A549 (cell line): ENCODE data around the gene SYNGR2. TPM values are rescaled to one million over a fixed set of nuclear protein-coding genes. Genes with fewer than 3 reads are reported as not detected.
A peak's percentile ranks its signal among the peaks of the same experiment; 100 is the strongest.

Experiments used
- ATAC-seq, 2 experiments: fragments of 200-7000 bp in 1 of 2; fragments of >200 bp in 1 of 2; cut with Nextera tagmentation in 1 of 2; cut with Tn5 transposase in 1 of 2; 3 replicates each; pipeline versions ENCODE4 v1.8.0 to v1.9.1; 2018 to 2020; ENCODE audit warnings: mild to moderate bottlenecking in 1 of 2, moderate library complexity in 1 of 2
- CTCF ChIA-PET: fragments of 300-600 bp; sonication (Branson Sonifier 250); formaldehyde crosslinking; extraction: SDS; loops from one replicate; lab custom pipeline; 2021; ENCODE audit warnings: antibody characterized with exemption, inconsistent platforms; lab: Yijun Ruan, JAX
- POLR2A ChIA-PET: fragments of 350-600 bp; formaldehyde crosslinking; extraction: SDS; loops from one replicate; lab custom pipeline; 2021; ENCODE audit warnings: antibody characterized with exemption, inconsistent platforms; lab: Yijun Ruan, JAX
- DNase-seq, 2 experiments: peaks; one replicate each; pipeline versions ENCODE4 v3.0.0 to v3.0.0-alpha.2; 2011 to 2016; ENCODE audit warnings: low read depth in 1 of 2, low spot score in 1 of 2
- FAIRE-seq: peaks from 2 replicates; lab custom pipeline; 2011; peaks lifted over from hg19 to GRCh38; lab: Jason Lieb, UNC
- H3K27ac ChIP-seq, 2 experiments: fragments of >200 bp; sonication (Bioruptor Twin); formaldehyde crosslinking; 3 replicates each; pipeline ENCODE4 v1.5.1; 2016 to 2017
- H3K4me1 ChIP-seq: fragments of >200 bp; sonication (Bioruptor Twin); formaldehyde crosslinking; 3 replicates; pipeline ENCODE4 v1.6.1; 2016
- H3K4me2 ChIP-seq: fragments of >200 bp; sonication (Bioruptor Twin); formaldehyde crosslinking; 3 replicates; pipeline ENCODE4 v1.6.1; 2016
- H3K4me3 ChIP-seq: fragments of >200 bp; sonication (Bioruptor Twin); formaldehyde crosslinking; 3 replicates; pipeline ENCODE4 v1.5.1; 2016
- H3K9me3 ChIP-seq: fragments of >200 bp; sonication (Bioruptor Twin); formaldehyde crosslinking; 3 replicates; pipeline ENCODE4 v1.6.1; 2016
- BHLHE40 ChIP-seq: IDR thresholded peaks from 2 replicates; pipeline ENCODE4 v1.6.1; 2012; ENCODE audit warnings: low read depth, low read length, inconsistent platforms
- CHD2 ChIP-seq: fragments of 150-350 bp; IDR thresholded peaks from 2 replicates; pipeline ENCODE4 v1.6.1; 2014; ENCODE audit warnings: low read length; ENCODE audit not compliant: partially characterized antibody
- ESRRA ChIP-seq: fragments of 150-350 bp; IDR thresholded peaks from 2 replicates; pipeline ENCODE4 v1.6.1; 2014; ENCODE audit warnings: mild to moderate bottlenecking, low read length, borderline replicate concordance
- GATA3 ChIP-seq: IDR thresholded peaks from 2 replicates; pipeline ENCODE4 v1.6.1; 2012; ENCODE audit warnings: borderline replicate concordance
- HDAC2 ChIP-seq: fragments of 200-600 bp; sonication (generic); IDR thresholded peaks from 2 replicates; pipeline ENCODE4 v1.6.1; 2016
- HOXA7 ChIP-seq: fragments of 250-450 bp; sonication (Bioruptor Pico); IDR thresholded peaks from 2 replicates; pipeline ENCODE4 v1.5.0; 2020; ENCODE audit warnings: mild to moderate bottlenecking, moderate library complexity
- JUN ChIP-seq, 2 experiments: fragments of >200 bp; sonication (Bioruptor Twin); formaldehyde crosslinking; IDR thresholded peaks; 2 replicates in 1 of 2; 3 replicates in 1 of 2; pipeline ENCODE4 v1.6.1; 2016 to 2017
- JUNB ChIP-seq: fragments of >200 bp; sonication (Bioruptor Twin); formaldehyde crosslinking; IDR thresholded peaks from 2 replicates; pipeline ENCODE4 v1.6.1; 2016
- KDM5A ChIP-seq: fragments of 200-600 bp; sonication (generic); IDR thresholded peaks from 2 replicates; pipeline ENCODE4 v1.6.1; 2016; ENCODE audit warnings: antibody characterized with exemption, mild to moderate bottlenecking
- MAFK ChIP-seq: fragments of 450-650 bp; IDR thresholded peaks from 2 replicates; pipeline ENCODE4 v1.6.1; 2014; ENCODE audit not compliant: partially characterized antibody
- MAZ ChIP-seq: fragments of 150-350 bp; IDR thresholded peaks from 2 replicates; pipeline ENCODE4 v1.6.1; 2014; ENCODE audit warnings: antibody characterized with exemption, low read depth, low read length, borderline replicate concordance
- PHF8 ChIP-seq: fragments of 200-600 bp; sonication (generic); IDR thresholded peaks from 2 replicates; pipeline ENCODE4 v1.6.1; 2016; ENCODE audit warnings: low read depth, mild to moderate bottlenecking, antibody characterized with exemption, moderate library complexity, borderline replicate concordance
- POLR2AphosphoS2 ChIP-seq: conservative IDR thresholded peaks from 2 replicates; pipeline ENCODE4 v1.6.1; 2012; ENCODE audit warnings: low read length, improper control_type of control experiment, inconsistent platforms
- RARB ChIP-seq: fragments of 250-450 bp; sonication (Bioruptor Pico); IDR thresholded peaks from 2 replicates; pipeline ENCODE4 v1.8.0; 2021; ENCODE audit warnings: mild to moderate bottlenecking, moderate library complexity
- RCOR1 ChIP-seq: fragments of 150-350 bp; IDR thresholded peaks from 2 replicates; pipeline ENCODE4 v1.6.1; 2014; ENCODE audit warnings: antibody characterized with exemption, low read length, low read depth
- REST ChIP-seq: fragments of 200-600 bp; sonication (generic); IDR thresholded peaks from 2 replicates; pipeline ENCODE4 v1.6.1; 2016; ENCODE audit warnings: antibody characterized with exemption, mild to moderate bottlenecking, moderate library complexity
- RFX5 ChIP-seq: fragments of 450-650 bp; IDR thresholded peaks from 2 replicates; pipeline ENCODE4 v1.7.1; 2014; ENCODE audit warnings: antibody characterized with exemption, mild to moderate bottlenecking, moderate library complexity
- SMC3 ChIP-seq: fragments of >200 bp; sonication (Bioruptor Twin); formaldehyde crosslinking; IDR thresholded peaks from 3 replicates; pipeline ENCODE4 v1.6.1; 2018; ENCODE audit warnings: inconsistent platforms
- SREBF2 ChIP-seq: fragments of 450-650 bp; IDR thresholded peaks from 2 replicates; pipeline ENCODE4 v1.6.1; 2014; ENCODE audit warnings: mild to moderate bottlenecking, moderate library complexity
- USF2 ChIP-seq: fragments of 450-650 bp; IDR thresholded peaks from 2 replicates; pipeline ENCODE4 v1.6.1; 2014; ENCODE audit warnings: antibody characterized with exemption
- WGBS: methylation state at CpG from one replicate; pipeline ENCODE4 v1.1.6; 2017; ENCODE audit errors: missing lambda C conversion rate; 5-methylcytosine and 5-hydroxymethylcytosine counted together
- polyA plus RNA-seq, 4 experiments: library from polyadenylated mRNA; depleted of rRNA in 3 of 4; stranded (reverse); fragments of >200 nt; fragmentation: RNase III in 1 of 4; extraction: RNeasy Plus Mini Kit Qiagen cat#74134 plus additional on column Dnase treatment in 1 of 4; gene quantifications; 2 replicates in 3 of 4; 3 replicates in 1 of 4; pipeline ENCODE4 v1.2.3, GENCODE V29; 2011 to 2017
- TF ChIP-seq, protein P1 (sequence below): IDR thresholded peaks from 2 replicates; pipeline ENCODE4 v1.6.1; 2012
- TF ChIP-seq, protein P2 (sequence below): fragments of 250-450 bp; sonication (Bioruptor Pico); IDR thresholded peaks from 2 replicates; pipeline ENCODE4 v1.5.0; 2020; ENCODE audit warnings: low read depth, mild to moderate bottlenecking, moderate library complexity

Gene SYNGR2
- polyA plus RNA-seq, 2 of the 4 experiments (the other 2 are of a cell fraction), result 102 to 113 TPM

DNA sequence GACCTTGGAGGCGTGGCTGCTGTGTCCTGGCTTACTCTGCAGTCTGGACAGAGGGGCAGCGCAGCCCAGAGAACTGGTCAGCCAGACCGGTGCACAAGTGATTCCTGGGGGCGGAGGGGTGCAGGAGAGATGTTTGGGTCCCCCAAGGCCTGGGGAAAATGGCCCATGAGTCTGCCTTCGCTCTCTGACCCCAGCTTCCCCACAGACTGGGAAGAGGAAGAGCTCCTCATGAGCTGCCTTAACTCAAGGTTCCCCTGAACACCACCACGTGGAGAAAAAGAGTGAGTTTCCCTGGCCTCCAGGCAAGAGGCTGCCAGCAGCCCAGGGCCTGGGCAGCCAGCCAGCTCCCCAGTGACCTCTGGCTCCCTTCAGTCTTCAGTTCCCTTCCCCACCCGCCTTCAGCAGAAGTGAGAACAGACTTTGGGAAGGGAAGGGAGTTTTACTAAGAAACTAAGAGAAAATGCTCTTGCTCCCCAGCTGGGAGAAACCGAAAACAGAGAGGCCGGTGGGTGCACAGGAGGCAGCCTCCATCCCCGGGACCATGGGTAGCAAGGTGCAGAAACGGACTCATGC, 24.1 kb upstream of the SYNGR2 start (continued):
- TF ChIP-seq USF2 (peak; percentile 21; the same call in 1 of the 2 replicates), ESRRA (no peak), RARB (CRISPR knock-in tag) (no peak), MAZ (no peak), KDM5A (no peak), HOXA7 (CRISPR knock-in tag) (no peak), REST (no peak), POLR2AphosphoS2 (no peak), SMC3 (0 out of 3 replicates have a peak, but pooled peaks have one; percentile 16), JUN (IDR thresholded peaks at IDR 0.05) (no peak), HDAC2 (no peak), MAFK (no peak), JUNB (no peak)
- TF ChIP-seq, protein P1, sequence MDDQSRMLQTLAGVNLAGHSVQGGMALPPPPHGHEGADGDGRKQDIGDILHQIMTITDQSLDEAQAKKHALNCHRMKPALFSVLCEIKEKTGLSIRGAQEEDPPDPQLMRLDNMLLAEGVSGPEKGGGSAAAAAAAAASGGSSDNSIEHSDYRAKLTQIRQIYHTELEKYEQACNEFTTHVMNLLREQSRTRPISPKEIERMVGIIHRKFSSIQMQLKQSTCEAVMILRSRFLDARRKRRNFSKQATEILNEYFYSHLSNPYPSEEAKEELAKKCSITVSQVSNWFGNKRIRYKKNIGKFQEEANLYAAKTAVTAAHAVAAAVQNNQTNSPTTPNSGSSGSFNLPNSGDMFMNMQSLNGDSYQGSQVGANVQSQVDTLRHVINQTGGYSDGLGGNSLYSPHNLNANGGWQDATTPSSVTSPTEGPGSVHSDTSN, result no peak
- TF ChIP-seq, protein P2, sequence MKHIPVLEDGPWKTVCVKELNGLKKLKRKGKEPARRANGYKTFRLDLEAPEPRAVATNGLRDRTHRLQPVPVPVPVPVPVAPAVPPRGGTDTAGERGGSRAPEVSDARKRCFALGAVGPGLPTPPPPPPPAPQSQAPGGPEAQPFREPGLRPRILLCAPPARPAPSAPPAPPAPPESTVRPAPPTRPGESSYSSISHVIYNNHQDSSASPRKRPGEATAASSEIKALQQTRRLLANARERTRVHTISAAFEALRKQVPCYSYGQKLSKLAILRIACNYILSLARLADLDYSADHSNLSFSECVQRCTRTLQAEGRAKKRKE, result no peak

DNA sequence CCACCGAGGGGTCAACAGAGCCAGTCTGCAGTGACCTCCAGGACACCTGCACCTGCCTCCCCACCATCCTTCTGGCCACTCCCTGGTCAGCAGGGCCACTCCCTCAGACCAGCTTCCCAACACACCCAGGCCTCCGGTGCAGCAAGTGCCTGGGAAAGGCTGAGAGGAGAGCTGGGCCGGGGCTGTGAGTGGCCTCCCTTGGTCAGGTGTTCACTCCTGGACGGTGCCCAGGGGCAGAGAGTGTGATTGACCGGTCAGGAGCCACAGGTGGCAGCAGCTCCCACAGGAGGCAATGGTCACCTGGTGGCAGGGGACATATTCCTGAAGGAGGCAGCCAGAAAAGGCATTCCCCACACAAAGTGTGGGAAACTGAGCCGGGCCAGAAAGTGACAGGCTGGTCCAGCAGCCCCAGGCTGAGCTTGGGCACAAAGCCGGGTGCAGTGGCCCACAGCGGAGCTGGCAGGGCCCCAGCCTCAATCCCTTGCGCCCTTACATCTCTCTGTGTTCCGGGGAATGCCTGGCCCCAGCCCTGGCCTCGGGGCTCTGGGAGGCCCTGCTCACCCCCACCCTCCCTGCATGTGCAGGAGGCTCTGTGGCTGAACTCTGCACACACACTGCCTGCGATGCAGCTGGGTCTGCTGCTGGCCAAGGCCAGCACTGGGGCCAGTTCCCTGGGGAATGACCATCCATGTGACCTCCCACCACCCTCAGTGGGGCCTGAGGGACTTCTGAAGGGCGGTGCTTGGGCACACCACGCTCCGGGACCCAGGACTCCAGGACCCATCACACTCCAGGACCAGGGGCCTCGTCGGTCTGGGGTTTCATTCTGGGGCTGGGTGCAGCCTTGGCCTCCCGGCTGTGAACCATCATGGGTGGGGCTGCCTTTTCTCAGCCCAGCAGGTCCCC, 23.4 kb upstream of the SYNGR2 start:
- FAIRE-seq, result no peak
- H3K27ac ChIP-seq, result peak overlapping the region; percentile 62 to 84; a peak in 5 of 6 replicates
- CTCF ChIA-PET, result interaction anchor here (0.8 to 24.0 kb wide), 11 partner anchors 10 to 95 kb away, joined by 3 to 295 read pairs (median 4); partner anchors contain the start of genes AFMID, SYNGR2, TK1 and TMC6
- TF ChIP-seq MAFK (no peak), BHLHE40 (no peak), CHD2 (no peak), KDM5A (no peak), SREBF2 (no peak), RCOR1 (no peak), REST (no peak), PHF8 (no peak), GATA3 (no peak), RFX5 (no peak)
- TF ChIP-seq, protein P2, result no peak
- H3K9me3 ChIP-seq, result no peaks in the 10 kb centered on the region
- peak in 1 of 2 experiments; percentile 44 for DNase-seq
- POLR2A ChIA-PET, result interaction anchor here (0.5 to 1.0 kb wide), 3 partner anchors 9 to 339 kb away, joined by 3 to 6 read pairs (median 5); partner anchors contain the start of gene TNRC6C
- H3K4me1 ChIP-seq, result peaks cover 54% of the 10 kb centered on the region
- 72% methylated on average over 17 of the region's 18 CpGs for WGBS
- ATAC-seq, result peak; percentile 10 to 17; a peak in 3 of 6 replicates
- peak overlapping the region; percentile 57 for H3K4me2 ChIP-seq
- no peak overlapping the region for H3K4me3 ChIP-seq
